Measurements from ENCODE around the gene TBL1Y.

TBL1Y gene

DNA sequence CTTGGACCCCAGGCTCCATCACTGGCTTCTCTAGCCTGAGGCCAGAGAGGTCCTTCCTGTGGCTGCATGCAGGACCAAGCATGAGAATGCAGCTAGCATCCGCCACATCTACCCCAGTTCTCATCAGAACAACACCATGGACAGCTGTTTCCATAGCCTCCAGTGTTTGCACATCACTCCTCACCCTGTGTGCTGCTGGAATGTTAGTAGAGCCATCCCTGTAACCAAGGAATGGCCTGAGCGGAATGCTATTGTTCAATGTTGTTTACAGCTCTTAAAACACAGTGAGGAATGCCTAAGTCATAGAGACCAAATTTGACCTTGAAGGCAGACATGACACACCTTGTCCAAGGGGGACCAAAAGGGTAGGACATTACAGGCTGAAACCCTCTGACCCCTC, 183.9 kb downstream of the TBL1Y start:
- no peak for DNase-seq

DNA sequence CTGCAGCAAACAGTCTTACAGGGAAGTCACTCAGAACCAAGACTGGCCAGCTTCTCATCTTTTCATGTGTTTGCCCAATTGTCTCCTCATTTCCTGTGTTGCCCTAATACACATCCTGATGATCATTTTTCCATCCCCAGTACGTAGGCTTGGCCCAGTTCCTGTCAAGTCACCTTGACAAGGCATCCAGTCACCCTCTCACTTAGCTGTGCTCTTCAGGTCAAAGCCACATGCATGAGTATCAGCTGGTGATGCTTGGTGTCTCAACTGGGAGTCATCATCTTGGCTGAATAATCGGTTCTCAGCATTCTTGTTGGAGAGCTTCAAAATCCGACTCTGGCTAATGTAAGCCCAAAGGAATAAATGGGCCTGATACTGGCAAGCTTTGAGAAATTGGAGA, 186.5 kb downstream of the TBL1Y start:
- DNase-seq = no peak

DNA sequence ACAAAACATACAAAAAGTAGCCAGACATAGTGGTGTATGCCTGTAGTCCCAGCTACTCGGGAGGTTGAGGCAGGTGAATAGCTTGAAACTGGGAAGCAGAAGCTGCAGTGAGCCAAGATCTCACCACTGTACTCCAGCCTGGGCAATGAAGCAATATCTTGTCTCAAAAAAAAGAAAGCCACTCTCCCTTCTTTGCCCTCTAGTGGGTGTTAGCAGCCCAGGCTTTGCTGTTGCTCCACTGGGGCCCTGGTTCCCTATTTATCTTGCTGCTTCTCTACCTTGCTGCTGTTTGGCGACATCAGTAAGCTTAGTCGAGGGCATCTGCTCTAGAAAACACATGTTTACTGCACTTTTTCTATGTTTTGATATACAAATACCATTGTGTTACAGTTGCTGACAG, 189.2 kb downstream of the TBL1Y start:
- no peak for DNase-seq

DNA sequence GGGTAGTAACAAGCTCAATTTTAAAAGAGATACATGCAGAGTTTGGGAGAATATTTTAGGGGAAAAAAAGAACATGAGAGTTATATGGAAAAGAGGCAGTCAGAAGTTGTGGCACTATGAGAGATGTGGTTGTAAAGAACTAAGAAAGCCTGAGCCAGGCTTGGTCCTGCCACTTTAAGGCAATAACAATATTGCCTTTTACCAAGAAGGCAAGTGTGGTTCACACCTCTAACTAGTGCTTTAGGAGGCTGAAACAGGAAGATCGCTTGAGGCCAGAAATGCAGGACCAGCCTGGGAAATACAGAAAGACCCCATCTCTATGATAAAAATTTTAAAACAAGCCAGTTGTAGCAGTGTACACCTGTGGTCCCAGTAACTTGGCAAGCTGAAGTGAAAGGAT, 192.2 kb downstream of the TBL1Y start:
- DNase-seq = no peak

DNA sequence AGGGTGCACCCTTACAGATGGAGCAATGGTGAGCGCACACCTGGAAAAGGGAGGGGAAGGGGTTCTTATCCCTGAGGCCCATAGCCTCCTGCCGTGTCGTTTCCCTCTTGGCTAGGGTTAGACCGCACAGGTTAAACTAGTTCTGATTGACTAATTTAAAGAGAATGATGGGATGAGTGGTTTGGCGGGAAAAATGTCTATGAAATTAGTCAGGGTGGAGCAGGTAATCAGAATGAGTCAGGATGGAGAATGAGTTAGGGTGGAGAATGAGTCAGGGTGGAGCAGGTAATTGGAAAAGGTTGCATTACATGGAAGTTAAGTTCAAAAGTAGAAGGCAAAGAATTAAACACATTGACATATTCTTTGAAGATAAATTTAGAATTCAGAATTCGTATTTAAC, 196.7 kb downstream of the TBL1Y start:
- DNase-seq = no peak

DNA sequence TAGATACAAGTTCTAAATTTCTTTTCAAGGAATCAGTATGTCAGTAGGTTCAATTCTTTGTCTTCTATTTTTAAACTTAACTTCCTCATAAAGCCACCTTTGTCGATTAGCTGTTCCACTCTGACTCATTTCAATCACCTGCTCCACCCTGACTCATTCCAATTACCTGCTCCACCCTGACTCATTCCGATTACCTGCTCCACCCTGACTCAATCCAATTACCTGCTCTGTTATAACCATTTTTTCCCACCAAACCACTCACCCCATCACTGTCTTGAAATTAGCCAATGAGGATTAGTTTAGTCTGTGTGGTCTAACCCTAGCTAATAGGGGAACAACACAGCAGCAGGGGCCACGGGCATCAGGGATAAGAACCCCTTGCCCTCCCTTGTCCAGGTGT, 199.6 kb downstream of the TBL1Y start:
- no peak for DNase-seq

DNA sequence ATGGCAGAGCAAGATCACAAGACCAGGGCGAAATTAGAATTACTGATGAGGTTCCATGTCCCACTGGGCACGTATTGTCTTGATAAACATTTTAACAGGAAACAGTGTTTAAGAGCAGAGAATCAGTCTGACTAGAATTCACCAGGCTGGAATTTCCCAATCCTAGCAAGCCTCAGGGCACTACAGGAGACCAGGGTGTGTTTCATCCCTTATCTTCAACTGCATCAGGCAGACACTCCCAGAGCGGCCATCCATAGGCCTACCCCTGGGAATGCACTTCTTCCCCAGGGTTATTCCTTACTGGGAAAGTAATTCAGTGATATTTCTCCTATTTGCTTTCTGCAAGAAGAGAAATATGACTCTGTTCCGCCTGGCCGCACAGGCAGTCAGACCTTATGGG, 205.4 kb downstream of the TBL1Y start:
- no peak for DNase-seq

DNA sequence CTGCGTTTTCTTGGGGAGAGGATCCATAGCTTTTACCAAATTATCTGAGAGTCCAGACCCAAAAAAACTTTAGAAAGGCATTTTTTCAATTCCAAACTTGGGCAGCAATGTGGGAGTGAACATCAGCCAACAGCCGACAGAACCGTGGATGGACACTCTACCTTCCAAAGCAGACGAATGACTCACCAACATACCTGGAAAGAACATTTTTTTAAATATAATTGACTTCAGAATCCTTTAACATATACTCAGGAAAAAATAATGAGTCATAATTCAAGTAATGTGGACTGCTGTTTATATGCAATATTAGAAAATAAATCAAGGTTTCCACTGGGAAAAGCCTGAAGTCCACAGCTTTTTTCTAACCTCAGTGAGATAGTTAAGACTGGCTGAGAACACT, 211.7 kb downstream of the TBL1Y start:
- DNase-seq = no peak

DNA sequence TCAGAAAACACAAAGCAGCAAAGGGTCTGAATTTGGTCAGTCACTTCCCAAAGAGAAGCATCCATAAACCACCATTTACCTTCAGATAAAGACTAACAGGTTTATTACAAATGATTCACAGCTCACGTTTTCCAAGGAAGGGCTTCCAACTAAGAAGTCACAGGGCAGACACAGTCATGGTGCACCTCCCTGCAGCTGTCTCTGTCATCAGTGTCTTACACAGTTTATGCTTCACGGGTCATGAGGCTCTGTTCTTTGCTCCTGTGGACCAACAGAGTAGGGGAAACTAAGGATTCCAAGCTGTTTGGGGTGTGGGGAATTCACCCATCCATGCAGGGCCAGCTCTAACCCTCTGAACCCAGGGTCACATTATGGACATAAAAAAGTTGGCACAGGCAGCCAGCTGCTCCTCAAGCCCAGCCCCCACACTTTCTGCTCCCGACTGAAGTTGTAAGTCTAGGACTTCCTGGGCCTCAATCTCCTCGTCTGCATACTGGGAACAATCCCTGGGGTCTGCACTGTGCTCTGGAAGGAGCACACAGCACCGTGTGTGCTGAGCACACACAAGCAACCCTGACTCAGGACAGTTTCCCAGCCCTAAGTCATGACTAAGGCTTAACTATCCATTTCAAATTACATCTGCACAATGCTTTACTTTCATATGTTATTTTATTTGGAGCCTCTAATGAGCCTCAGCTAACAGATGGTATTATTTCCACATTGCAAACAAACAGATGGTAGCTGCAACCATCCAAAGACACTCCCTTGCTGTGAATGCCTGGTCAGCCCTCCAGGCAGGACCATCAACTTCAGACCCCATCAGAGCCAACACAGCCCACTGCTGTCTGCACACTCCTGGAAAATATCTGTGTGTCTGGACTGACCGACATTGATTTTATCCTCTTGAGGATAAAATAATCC, 214.9 kb downstream of the TBL1Y start:
- no peak for DNase-seq

DNA sequence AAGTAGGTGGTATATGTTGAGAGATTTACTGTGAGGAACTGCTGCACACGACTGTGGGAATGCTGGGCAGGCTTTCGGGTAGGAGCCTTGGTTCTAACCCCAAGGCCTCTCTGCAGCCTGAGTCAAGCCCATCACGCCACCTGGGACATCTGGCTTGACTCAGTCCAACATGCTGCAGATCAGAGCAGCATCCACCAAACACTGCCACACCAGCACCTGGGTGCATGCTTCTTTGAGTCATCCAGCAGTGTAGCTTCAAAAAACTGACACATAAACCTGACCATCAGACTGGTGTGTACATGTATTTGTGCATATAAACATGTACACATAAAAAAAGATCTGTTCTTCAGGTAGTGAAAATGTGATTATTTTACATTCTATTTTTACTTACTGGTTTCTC, 217.7 kb downstream of the TBL1Y start:
- no peak for DNase-seq

Data from retina (tissue), 1 donor.